NCI-H1417 treated with DMSO at 0.1 percent for 48 hours (cell line): ENCODE data around the gene H3-3A.
"Not testable (repeated sequence)": the region's sequence is repeated elsewhere in the genome, so short reads cannot be mapped to it uniquely, and the experiment has no call there.

Experiments
- DNase-seq: peaks from one replicate; lab custom pipeline; 2025; lab: John Stamatoyannopoulos, UW

The H3-3A gene

GRCh38 chr1:226085675-226086285, 23.3 kb downstream of the H3-3A start:
- DNase-seq = no peak

DNA sequence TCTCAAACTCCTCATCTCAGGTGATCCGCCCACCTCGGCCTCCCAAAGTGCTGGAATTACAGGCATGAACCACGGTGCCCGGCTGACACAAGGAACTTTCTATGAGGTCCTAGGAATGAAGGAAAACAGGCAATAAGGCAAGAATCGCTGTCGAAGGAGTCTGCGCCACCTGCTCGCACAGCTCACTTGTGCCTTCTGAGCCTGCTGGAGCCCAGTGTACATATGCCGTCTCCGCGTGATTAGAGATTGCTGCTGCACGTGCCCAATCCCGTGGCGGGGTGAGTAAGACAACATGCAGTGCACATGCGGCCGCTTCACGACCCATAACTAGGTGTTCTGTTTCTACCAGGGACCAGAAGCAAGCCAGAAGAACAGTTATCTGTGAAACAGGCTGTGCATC, 24.3 kb downstream of the H3-3A start:
- DNase-seq = no peak

DNA sequence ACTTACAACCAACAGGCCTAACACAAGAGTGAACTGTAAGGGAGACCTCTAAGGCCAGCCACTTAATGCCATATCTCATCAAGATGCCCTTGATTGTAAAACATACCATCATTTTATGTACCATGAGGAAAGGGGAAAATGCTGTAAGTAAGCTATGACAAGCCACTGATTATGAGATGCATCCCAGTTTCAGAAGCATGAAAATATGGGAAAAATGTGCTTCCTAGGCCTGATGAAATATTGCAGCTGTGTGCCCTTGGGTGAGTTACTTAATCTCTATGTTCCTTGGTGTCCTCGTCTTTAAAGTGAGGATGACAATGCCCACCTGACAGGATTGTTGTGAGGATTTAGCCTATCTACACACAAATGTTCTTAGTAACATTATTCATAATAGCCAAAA, 28.9 kb downstream of the H3-3A start:
- DNase-seq = no peak

DNA sequence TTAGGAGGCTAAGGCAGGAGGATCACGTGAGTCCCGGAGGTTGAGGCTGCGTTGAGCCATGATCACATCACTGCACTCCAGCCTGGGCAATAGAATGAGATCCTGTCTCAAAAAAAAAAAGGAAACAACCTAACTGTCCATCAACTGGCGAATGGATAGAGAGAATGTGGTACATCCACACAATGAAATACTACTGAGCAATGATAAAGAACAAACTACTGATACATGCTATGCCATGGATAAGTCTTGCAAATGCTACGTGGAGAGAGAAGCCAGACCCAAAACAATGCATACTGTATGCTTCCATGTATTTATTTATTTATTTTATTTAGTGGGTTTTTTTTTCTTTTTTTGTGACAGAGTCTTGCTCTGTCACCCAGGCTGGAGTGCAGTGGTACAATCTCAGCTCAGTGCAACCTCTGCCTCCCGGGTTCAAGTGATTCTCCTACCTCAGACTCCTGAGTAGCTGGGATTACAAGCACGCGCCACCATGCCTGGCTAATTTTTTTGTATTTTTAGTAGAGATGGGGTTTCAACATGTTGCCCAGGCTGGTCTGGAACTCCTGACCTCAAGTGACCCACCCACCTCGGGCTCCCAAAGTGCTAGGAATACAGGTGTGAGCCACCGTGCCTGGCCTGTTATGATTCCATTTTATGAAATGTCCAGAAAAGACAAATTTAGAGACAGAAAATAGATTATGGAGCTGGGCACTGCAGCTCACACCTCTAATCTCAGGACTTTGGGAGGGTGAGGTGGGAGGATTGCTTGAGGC, 29.7 kb downstream of the H3-3A start:
- not testable (repeated sequence) for DNase-seq

- DNase-seq = no peak
Observed at GRCh38 chr1:226092965-226093364, 30.4 kb downstream of the H3-3A start.

- no peak for DNase-seq
Observed at GRCh38 chr1:226093621-226094020, 31.1 kb downstream of the H3-3A start.

DNA sequence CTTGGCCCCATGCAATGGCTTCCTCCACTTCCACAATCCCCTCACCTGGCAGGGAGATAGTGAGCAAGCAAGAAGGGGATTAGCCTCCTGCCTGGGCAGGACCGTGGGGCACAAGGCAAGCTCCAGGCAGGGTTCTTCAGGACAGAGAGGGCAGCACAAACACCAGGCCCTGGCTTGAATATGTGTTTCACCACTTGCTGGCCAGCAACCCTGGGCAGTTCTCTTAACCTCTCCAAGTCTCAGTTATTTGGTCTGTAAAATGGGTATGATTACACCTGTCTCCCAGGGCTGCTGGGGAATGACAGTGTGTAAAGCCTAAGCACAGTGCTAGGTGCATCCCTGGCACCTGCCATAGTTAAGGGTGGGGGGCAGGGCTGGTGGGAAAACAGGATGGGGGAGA, 31.9 kb downstream of the H3-3A start:
- DNase-seq = no peak

DNA sequence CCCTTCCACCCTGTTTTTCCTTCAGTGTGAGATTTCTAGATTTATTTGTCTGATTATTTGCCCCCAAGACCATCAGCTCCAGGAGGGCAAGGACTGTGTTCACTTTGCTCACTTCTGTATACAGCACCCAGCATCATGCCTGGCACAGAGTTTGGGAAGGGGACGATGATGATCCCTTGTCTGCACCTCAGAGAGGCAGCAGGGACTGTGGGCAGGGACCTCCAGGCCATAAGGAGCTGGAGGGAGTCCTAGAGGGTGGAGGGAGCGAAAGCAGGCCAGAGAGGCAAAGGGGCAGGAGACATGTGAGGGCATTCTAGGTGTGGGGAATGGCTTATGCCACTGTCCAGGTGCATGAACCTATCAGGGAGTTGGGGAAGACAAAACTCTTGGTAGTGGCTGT, 32.8 kb downstream of the H3-3A start:
- DNase-seq = no peak

- DNase-seq = no peak
Observed at GRCh38 chr1:226097866-226098625, 35.5 kb downstream of the H3-3A start.

DNA sequence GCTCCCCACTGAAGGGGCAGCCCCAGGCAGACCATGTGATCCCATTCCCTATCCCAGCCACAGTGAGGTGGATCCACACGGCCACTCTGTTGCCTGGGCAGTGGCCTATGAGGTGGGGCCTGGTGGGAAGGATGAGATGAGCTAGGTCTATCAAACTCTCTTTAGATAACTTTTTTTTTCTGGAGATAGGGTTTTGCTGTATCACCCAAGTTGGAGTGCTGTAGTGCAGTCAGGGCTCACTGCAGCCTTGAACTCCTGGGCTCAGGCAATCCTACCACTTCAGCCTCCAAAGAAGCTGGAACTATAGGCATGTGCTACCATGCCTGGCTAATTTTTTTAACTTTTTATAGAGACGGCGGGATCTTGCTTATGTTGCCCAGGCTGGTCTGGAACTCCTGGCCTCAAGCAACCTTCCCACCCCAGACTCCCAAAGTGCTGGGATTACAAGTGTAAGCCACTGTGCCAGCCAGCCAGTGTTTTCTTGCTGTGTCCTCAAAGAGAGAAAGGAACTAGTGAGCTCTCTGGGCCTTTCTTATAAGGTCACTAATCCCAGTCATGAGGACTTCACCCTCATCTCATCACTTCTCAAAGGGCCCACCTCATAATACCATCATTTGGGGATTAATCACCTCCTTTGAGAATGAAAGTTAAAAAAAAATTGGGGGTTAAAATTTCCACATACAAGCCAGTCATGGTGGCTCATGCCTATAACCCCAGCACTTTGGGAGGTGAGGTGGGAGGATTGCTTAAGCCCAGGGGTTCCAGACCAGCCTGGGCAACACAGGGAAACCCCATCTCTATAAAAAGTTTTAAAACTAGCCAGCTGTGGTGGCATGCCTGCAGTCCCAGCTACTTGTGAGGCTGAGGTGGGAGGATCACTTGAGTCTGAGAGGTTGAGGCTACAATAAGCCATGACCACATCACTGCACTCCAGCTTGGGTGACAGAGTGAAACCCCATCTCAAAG, 36.6 kb downstream of the H3-3A start:
- DNase-seq = no peak

GRCh38 chr1:226100436-226101391, 38.2 kb downstream of the H3-3A start:
- no peak for DNase-seq

DNA sequence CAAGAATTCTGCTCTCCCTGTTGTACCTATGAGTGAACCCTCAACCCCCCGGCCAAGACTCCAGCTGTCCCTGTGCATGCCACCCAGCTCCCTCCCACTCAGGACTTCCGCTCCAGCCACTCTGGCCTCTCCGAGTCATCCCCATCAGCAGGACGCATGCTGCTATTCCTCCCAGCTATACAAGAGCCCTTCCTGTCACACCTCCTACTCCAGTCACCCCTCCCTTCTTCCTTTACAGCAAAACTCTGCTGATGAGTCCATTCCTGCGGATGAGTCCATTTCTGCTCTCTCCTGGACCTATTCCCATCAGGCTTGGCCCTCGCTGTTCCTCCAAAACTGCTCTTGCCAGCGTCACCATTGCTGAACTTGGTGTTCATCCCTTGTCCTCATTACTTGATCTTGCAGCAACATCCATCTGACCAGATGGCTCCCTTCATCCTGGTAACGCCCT, 42.2 kb downstream of the H3-3A start:
- DNase-seq = no peak

- no peak for DNase-seq
Observed at GRCh38 chr1:226107471-226108460, 45.2 kb downstream of the H3-3A start.

DNA sequence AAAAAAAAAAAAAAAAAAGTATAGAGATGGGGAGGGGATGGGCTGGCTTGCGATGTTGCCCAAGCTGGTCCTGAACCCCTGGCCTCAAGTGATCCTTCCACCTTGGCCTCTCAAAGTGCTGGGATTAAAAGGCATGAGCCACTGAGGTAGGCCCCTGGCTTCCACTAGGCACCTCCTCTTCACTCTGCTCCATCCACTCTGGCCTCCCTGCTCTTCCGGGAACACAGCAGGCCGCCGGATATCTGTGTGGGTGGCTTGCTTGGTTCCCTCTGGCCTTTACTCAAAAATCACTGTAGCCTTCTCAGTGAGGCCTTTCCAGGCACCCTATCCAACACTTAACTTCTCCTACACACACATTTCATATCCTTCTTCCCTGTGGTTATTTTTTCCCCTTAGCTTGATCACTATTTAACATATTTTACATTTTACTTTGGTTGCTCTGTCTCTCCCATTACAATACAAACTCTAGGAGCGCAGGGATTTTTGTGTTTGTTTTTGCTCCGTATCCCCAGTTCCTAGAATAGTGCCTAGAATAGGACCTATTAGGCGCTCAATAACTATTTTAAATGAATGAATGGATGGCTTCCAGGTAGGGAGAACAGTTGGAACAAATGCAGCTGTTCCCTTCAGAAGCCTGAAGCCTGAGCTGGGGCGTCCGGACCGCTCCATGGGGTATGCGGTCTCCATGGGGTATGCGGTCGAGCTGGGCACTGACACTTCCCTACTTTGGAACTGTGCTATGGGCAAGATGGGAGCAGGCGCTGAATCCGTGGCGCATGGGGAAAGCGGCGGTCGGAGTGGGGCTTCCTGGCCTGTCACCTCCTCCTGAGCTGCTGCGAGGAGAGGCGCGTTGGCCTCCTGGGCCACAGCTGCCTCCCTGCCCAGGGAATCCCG, 46.7 kb downstream of the H3-3A start:
- no peak for DNase-seq

DNA sequence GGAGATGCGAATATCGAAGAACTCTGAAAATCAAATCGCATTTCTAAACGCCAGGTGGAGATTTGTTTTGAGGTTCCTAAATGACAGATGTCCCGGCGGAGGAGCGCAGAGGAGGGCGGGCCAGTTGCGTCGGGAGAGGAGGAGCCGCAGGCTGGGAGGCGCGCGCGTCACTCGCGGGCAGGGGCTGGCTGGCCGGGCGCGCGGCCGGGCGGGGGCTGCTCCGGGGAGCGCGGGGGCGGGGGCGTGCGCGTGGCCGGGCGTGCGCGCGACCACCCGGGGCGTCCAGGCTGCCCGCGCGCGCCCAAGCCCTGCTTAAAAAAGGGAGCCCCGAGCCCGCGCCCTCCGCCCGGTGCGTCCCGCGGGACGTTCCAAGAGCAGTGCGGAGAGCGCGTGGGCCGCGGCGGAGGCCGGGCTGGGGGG, 47.3 kb downstream of the H3-3A start:
- no peak for DNase-seq

- DNase-seq = no peak
Observed at GRCh38 chr1:226110249-226111097, 48.0 kb downstream of the H3-3A start.
